HEK293 (cell line): ENCODE data around the gene SNTB2.

Experiments used
- CTCF ChIA-PET: fragments of 350-600 bp; formaldehyde crosslinking; extraction: SDS; loops from one replicate; lab custom pipeline; 2021; ENCODE audit warnings: antibody characterized with exemption; lab: Yijun Ruan, JAX
- POLR2A ChIA-PET: fragments of 300-600 bp; formaldehyde crosslinking; extraction: SDS; loops from one replicate; lab custom pipeline; 2020; ENCODE audit warnings: antibody characterized with exemption, inconsistent platforms; lab: Yijun Ruan, JAX
- H3K27ac ChIP-seq: fragments of 200-500 bp; sonication (Bioruptor generic); 2 replicates; pipeline ENCODE4 v1.5.1; 2014; ENCODE audit warnings: low read depth, low read length, control low read depth, inconsistent platforms; ENCODE audit errors: extremely low read depth
- H3K36me3 ChIP-seq, 2 experiments: fragments of 200-500 bp in 1 of 2; sonication (Bioruptor generic) in 1 of 2; 1 replicate in 1 of 2; 2 replicates in 1 of 2; pipeline ENCODE4 v1.5.1; 2014 to 2017; ENCODE audit warnings: inconsistent platforms in 2 of 2, low read length in 2 of 2; ENCODE audit not compliant: control insufficient read depth in 2 of 2, insufficient read depth in 1 of 2
- H3K4me1 ChIP-seq: fragments of 200-500 bp; sonication (Bioruptor generic); 2 replicates; pipeline ENCODE4 v1.5.1; 2014; ENCODE audit warnings: mild to moderate bottlenecking, low read length, inconsistent platforms; ENCODE audit not compliant: control insufficient read depth, insufficient read depth
- H3K4me3 ChIP-seq: 2 replicates; pipeline ENCODE4 v1.5.1; 2011; ENCODE audit warnings: low read depth, mild to moderate bottlenecking, control low read depth, low read length, moderate library complexity
- H3K9me3 ChIP-seq: fragments of 200-500 bp; sonication (Bioruptor generic); 2 replicates; pipeline ENCODE4 v1.5.1; 2014; ENCODE audit warnings: low read depth, low read length, inconsistent platforms; ENCODE audit not compliant: control insufficient read depth, insufficient read depth
- FEZF1 ChIP-seq: fragments of 450-650 bp; formaldehyde crosslinking; IDR thresholded peaks from 2 replicates; pipeline ENCODE4 v1.5.1; 2016; ENCODE audit warnings: missing biosample characterization, missing genetic modification characterization
- GLI4 ChIP-seq: fragments of 450-650 bp; formaldehyde crosslinking; IDR thresholded peaks from 2 replicates; pipeline ENCODE4 v1.5.1; 2016; ENCODE audit warnings: missing biosample characterization, missing genetic modification characterization
- PRDM2 ChIP-seq: fragments of 450-650 bp; formaldehyde crosslinking; IDR thresholded peaks from 2 replicates; pipeline ENCODE4 v1.5.1; 2016; ENCODE audit warnings: missing biosample characterization, missing genetic modification characterization, borderline replicate concordance
- PRDM4 ChIP-seq: fragments of 450-650 bp; formaldehyde crosslinking; IDR thresholded peaks from 2 replicates; pipeline ENCODE4 v1.5.1; 2017; ENCODE audit warnings: missing biosample characterization, missing genetic modification characterization
- SETDB1 ChIP-seq: IDR thresholded peaks from one replicate; pipeline ENCODE4 v1.6.1; 2017; ENCODE audit warnings: mild to moderate bottlenecking, low read length, moderate library complexity, mixed read lengths; ENCODE audit not compliant: insufficient read length
- ZNF10 ChIP-seq: fragments of 450-650 bp; formaldehyde crosslinking; IDR thresholded peaks from 2 replicates; pipeline ENCODE4 v1.5.1; 2017; ENCODE audit warnings: missing biosample characterization, missing genetic modification characterization
- ZNF266 ChIP-seq: fragments of 450-650 bp; formaldehyde crosslinking; IDR thresholded peaks from 2 replicates; pipeline ENCODE4 v1.5.1; 2016; ENCODE audit warnings: missing biosample characterization, missing genetic modification characterization, low read depth
- ZNF280C ChIP-seq: fragments of 450-650 bp; formaldehyde crosslinking; IDR thresholded peaks from 2 replicates; pipeline ENCODE4 v1.5.1; 2016; ENCODE audit warnings: missing biosample characterization, missing genetic modification characterization
- ZNF777 ChIP-seq: fragments of 450-650 bp; formaldehyde crosslinking; IDR thresholded peaks from 2 replicates; pipeline ENCODE4 v1.5.1; 2017; ENCODE audit warnings: missing biosample characterization, missing genetic modification characterization, borderline replicate concordance
- ZNF791 ChIP-seq: fragments of 450-650 bp; formaldehyde crosslinking; IDR thresholded peaks from 2 replicates; pipeline ENCODE4 v1.5.1; 2016; ENCODE audit warnings: missing biosample characterization, missing genetic modification characterization
- ZNF837 ChIP-seq: fragments of 450-650 bp; formaldehyde crosslinking; IDR thresholded peaks from 2 replicates; pipeline ENCODE4 v1.5.1; 2016; ENCODE audit warnings: missing biosample characterization, missing genetic modification characterization
- ZSCAN18 ChIP-seq: fragments of 450-650 bp; formaldehyde crosslinking; IDR thresholded peaks from 2 replicates; pipeline ENCODE4 v1.5.1; 2016; ENCODE audit warnings: missing biosample characterization, missing genetic modification characterization
- ZSCAN23 ChIP-seq: fragments of 450-650 bp; formaldehyde crosslinking; IDR thresholded peaks from 2 replicates; pipeline ENCODE4 v1.5.1; 2016; ENCODE audit warnings: missing biosample characterization, missing genetic modification characterization
- TF ChIP-seq, protein P1 (sequence below): fragments of 450-650 bp; formaldehyde crosslinking; IDR thresholded peaks from 2 replicates; pipeline ENCODE4 v1.5.1; 2016; ENCODE audit warnings: missing biosample characterization, missing genetic modification characterization
- TF ChIP-seq, protein P2 (sequence below): fragments of 450-650 bp; formaldehyde crosslinking; IDR thresholded peaks from 2 replicates; pipeline ENCODE4 v1.5.1; 2016; ENCODE audit warnings: missing biosample characterization, missing genetic modification characterization

Gene SNTB2

GRCh38 chr16:69302301-69302700 is 115.3 kb downstream of the SNTB2 start (continued):
- TF ChIP-seq, protein P1, sequence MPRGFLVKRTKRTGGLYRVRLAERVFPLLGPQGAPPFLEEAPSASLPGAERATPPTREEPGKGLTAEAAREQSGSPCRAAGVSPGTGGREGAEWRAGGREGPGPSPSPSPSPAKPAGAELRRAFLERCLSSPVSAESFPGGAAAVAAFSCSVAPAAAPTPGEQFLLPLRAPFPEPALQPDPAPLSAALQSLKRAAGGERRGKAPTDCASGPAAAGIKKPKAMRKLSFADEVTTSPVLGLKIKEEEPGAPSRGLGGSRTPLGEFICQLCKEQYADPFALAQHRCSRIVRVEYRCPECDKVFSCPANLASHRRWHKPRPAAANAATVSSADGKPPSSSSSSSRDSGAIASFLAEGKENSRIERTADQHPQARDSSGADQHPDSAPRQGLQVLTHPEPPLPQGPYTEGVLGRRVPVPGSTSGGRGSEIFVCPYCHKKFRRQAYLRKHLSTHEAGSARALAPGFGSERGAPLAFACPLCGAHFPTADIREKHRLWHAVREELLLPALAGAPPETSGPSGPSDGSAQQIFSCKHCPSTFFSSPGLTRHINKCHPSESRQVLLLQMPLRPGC (tag by site-specific recombination): no peak
- TF ChIP-seq SETDB1 (no peak), ZNF280C (tag by site-specific recombination) (no peak), PRDM4 (tag by site-specific recombination) (no peak), FEZF1 (tag by site-specific recombination) (no peak), ZNF266 (tag by site-specific recombination) (no peak), PRDM2 (tag by site-specific recombination) (no peak), ZNF791 (tag by site-specific recombination) (no peak), ZSCAN23 (tag by site-specific recombination) (no peak)

- ChIA-PET CTCF (interaction anchor here (0.7 kb wide), 1 partner anchor 9 kb away, joined by 4 read pairs; no protein-coding TSS in a partner anchor), POLR2A (no interaction called here)
- Histone ChIP-seq H3K9me3 (no peaks in the 10 kb centered on the region), H3K4me3 (no peak overlapping the region), H3K27ac (no peak overlapping the region), H3K36me3 (peaks cover 0 to 28% of the 10 kb centered on the region in 2 experiments; a peak in 1 of 3 replicates), H3K4me1 (no peaks in the 10 kb centered on the region)
- TF ChIP-seq ZSCAN18 (tag by site-specific recombination) (no peak), ZNF777 (no peak), ZNF837 (tag by site-specific recombination) (no peak), ZNF10 (no peak), GLI4 (tag by site-specific recombination) (no peak)
- TF ChIP-seq, protein P2, sequence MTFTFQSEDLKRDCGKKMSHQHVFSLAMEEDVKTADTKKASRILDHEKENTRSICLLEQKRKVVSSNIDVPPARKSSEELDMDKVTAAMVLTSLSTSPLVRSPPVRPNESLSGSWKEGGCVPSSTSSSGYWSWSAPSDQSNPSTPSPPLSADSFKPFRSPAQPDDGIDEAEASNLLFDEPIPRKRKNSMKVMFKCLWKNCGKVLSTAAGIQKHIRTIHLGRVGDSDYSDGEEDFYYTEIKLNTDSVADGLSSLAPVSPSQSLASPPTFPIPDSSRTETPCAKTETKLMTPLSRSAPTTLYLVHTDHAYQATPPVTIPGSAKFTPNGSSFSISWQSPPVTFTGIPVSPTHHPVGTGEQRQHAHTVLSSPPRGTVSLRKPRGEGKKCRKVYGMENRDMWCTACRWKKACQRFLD (tag by site-specific recombination): no peak
These were observed 119.1 kb downstream of the SNTB2 start for GRCh38 chr16:69306031-69306430.
